SK-N-SH treated with all-trans-retinoic acid at 6 μM for 48 hours (cell line): ENCODE measurements around the gene PRSS38.

Experiments
- ATAC-seq: fragments of 200-7000 bp; cut with Tn5 transposase; 3 replicates; pipeline ENCODE4 v1.9.1; 2020; ENCODE audit warnings: mild to moderate bottlenecking, moderate library complexity
- BACH2 ChIP-seq: fragments of 250-450 bp; sonication (Bioruptor Pico); IDR thresholded peaks from 2 replicates; pipeline ENCODE4 v1.9.0; 2021; ENCODE audit warnings: mild to moderate bottlenecking, borderline replicate concordance
- CREB5 ChIP-seq: fragments of 250-450 bp; sonication (Bioruptor Pico); IDR thresholded peaks from 2 replicates; pipeline ENCODE4 v1.5.1; 2020; ENCODE audit warnings: low read depth, mild to moderate bottlenecking, moderate library complexity
- CSDC2 ChIP-seq: fragments of 250-450 bp; sonication (Bioruptor Pico); IDR thresholded peaks from 2 replicates; pipeline ENCODE4 v1.5.0; 2020; ENCODE audit warnings: mild to moderate bottlenecking, moderate library complexity
- CSRNP3 ChIP-seq: fragments of 250-450 bp; sonication (Bioruptor Pico); IDR thresholded peaks from 2 replicates; pipeline ENCODE4 v1.5.1; 2021; ENCODE audit warnings: mild to moderate bottlenecking, moderate library complexity
- ISL1 ChIP-seq: fragments of 250-450 bp; sonication (Bioruptor Pico); IDR thresholded peaks from 2 replicates; pipeline ENCODE4 v2.1.2; 2022; ENCODE audit warnings: mild to moderate bottlenecking, moderate library complexity
- OSR1 ChIP-seq: fragments of 250-450 bp; sonication (Bioruptor Pico); IDR thresholded peaks from 2 replicates; pipeline ENCODE4 v1.8.0; 2022; ENCODE audit warnings: moderate library complexity, mild to moderate bottlenecking, inconsistent platforms
- PATZ1 ChIP-seq: fragments of 250-450 bp; sonication (Bioruptor Pico); IDR thresholded peaks from 2 replicates; pipeline ENCODE4 v1.8.0; 2020; ENCODE audit warnings: mild to moderate bottlenecking, moderate library complexity, borderline replicate concordance
- POU6F1 ChIP-seq: fragments of 250-450 bp; sonication (Bioruptor Pico); IDR thresholded peaks from 2 replicates; pipeline ENCODE4 v1.8.0; 2021; ENCODE audit warnings: low read depth, mild to moderate bottlenecking, moderate library complexity, borderline replicate concordance
- PPARA ChIP-seq: fragments of 250-450 bp; sonication (Bioruptor Pico); IDR thresholded peaks from 2 replicates; pipeline ENCODE4 v1.5.0; 2020; ENCODE audit warnings: mild to moderate bottlenecking, borderline replicate concordance
- RARB ChIP-seq: fragments of 250-450 bp; sonication (Bioruptor Pico); IDR thresholded peaks from 2 replicates; pipeline ENCODE4 v1.8.0; 2021; ENCODE audit warnings: mild to moderate bottlenecking, moderate library complexity
- SNAI2 ChIP-seq: fragments of 250-450 bp; sonication (Bioruptor Pico); IDR thresholded peaks from 2 replicates; pipeline ENCODE4 v1.5.0; 2020; ENCODE audit warnings: mild to moderate bottlenecking, moderate library complexity
- TSHZ2 ChIP-seq: fragments of 250-450 bp; sonication (Bioruptor Pico); IDR thresholded peaks from 2 replicates; pipeline ENCODE4 v1.5.0; 2020; ENCODE audit warnings: mild to moderate bottlenecking, moderate library complexity
- ZC3H10 ChIP-seq: fragments of 250-450 bp; sonication (Bioruptor Pico); IDR thresholded peaks from 2 replicates; pipeline ENCODE4 v1.5.1; 2021; ENCODE audit warnings: mild to moderate bottlenecking, moderate library complexity
- ZFP3 ChIP-seq: fragments of 250-450 bp; sonication (Bioruptor Pico); IDR thresholded peaks from 2 replicates; pipeline ENCODE4 v1.5.0; 2020; ENCODE audit warnings: mild to moderate bottlenecking, moderate library complexity
- ZFP30 ChIP-seq: fragments of 450-650 bp; formaldehyde crosslinking; IDR thresholded peaks from 2 replicates; pipeline ENCODE4 v1.5.0; 2022; ENCODE audit warnings: mild to moderate bottlenecking, moderate library complexity
- ZNF565 ChIP-seq: fragments of 450-650 bp; formaldehyde crosslinking; conservative IDR thresholded peaks from 2 replicates; pipeline ENCODE4 v1.5.0; 2020; ENCODE audit warnings: low read depth, mild to moderate bottlenecking, moderate library complexity
- ZNF8 ChIP-seq: fragments of 450-650 bp; formaldehyde crosslinking; IDR thresholded peaks from 2 replicates; pipeline ENCODE4 v1.5.0; 2020; ENCODE audit warnings: mild to moderate bottlenecking, moderate library complexity

PRSS38 gene

GRCh38 chr1:227777156-227777555, 38.3 kb upstream of the PRSS38 start:
- TF ChIP-seq ZNF8 (CRISPR knock-in tag) (no peak), ZNF565 (CRISPR knock-in tag) (no peak), ZFP30 (CRISPR knock-in tag) (no peak), ZFP3 (CRISPR knock-in tag) (no peak), POU6F1 (CRISPR knock-in tag) (no peak), SNAI2 (CRISPR knock-in tag) (no peak), OSR1 (CRISPR knock-in tag) (no peak), BACH2 (CRISPR knock-in tag) (no peak), CREB5 (CRISPR knock-in tag) (no peak), ISL1 (CRISPR knock-in tag) (no peak), CSDC2 (CRISPR knock-in tag) (no peak), TSHZ2 (no peak)
- no peak for ATAC-seq

- TF ChIP-seq ZC3H10 (no peak), CSRNP3 (CRISPR knock-in tag) (no peak), ZNF565 (CRISPR knock-in tag) (no peak), SNAI2 (CRISPR knock-in tag) (no peak), TSHZ2 (no peak), ISL1 (CRISPR knock-in tag) (no peak), PATZ1 (CRISPR knock-in tag) (no peak), RARB (CRISPR knock-in tag) (no peak), PPARA (CRISPR knock-in tag) (no peak), BACH2 (CRISPR knock-in tag) (no peak), CREB5 (CRISPR knock-in tag) (no peak), OSR1 (CRISPR knock-in tag) (no peak)
- no peak for ATAC-seq
Observed at GRCh38 chr1:227777646-227778045, 37.8 kb upstream of the PRSS38 start.
